Neutrophil (primary cell): ENCODE measurements around the gene CAMK1D.

Experiments used
- H3K27ac ChIP-seq: fragments of 200-600 bp; sonication (generic); 2 replicates; pipeline ENCODE4 v1.5.1; 2016; ENCODE audit warnings: mild to moderate bottlenecking, moderate library complexity
- H3K27me3 ChIP-seq: fragments of 200-600 bp; sonication (generic); 2 replicates; pipeline ENCODE4 v1.6.0; 2016; ENCODE audit warnings: mild to moderate bottlenecking
- H3K36me3 ChIP-seq: fragments of 200-600 bp; sonication (generic); 2 replicates; pipeline ENCODE4 v1.5.1; 2017
- H3K4me1 ChIP-seq, 2 experiments: fragments of 200-600 bp in 1 of 2; sonication (generic) in 1 of 2; 1 replicate in 1 of 2; 2 replicates in 1 of 2; pipeline versions ENCODE4 v1.5.1 to v1.6.1; 2013 to 2016; ENCODE audit warnings: low read depth in 1 of 2, low read length in 1 of 2, mild to moderate bottlenecking in 1 of 2, moderate library complexity in 1 of 2; ENCODE audit not compliant: control insufficient read depth in 1 of 2, insufficient read depth in 1 of 2
- H3K4me3 ChIP-seq, 2 experiments: fragments of 200-600 bp in 1 of 2; sonication (generic) in 1 of 2; 1 replicate in 1 of 2; 2 replicates in 1 of 2; pipeline ENCODE4 v1.5.1; 2013 to 2016; ENCODE audit warnings: low read depth in 1 of 2, low read length in 1 of 2, mild to moderate bottlenecking in 1 of 2, moderate library complexity in 1 of 2
- H3K9me3 ChIP-seq: fragments of 200-600 bp; sonication (generic); 2 replicates; pipeline ENCODE4 v1.5.1; 2016
- CTCF ChIP-seq: fragments of 200-600 bp; sonication (generic); IDR thresholded peaks from 2 replicates; pipeline ENCODE4 v1.5.1; 2016; ENCODE audit warnings: antibody characterized with exemption

CAMK1D gene

DNA sequence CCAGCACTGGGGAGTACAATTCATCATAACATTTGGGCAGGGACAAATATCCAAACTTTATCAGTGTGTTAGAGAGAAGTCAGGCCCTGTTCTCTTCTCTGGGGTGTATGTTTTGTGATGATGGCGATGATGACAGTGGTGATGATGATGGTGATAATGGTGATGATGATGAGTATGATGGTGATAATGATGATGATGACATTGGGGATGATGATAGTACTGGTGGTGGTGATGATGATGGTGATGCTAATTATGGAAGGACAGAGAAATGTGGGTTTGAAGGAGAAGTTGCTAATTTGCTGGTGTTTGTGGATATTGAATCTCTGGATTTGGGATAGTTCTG lies 64.0 kb downstream of the CAMK1D start:
- peaks cover 8% of the 10 kb centered on the region for H3K27me3 ChIP-seq
- no peaks in the 10 kb centered on the region for H3K4me1 ChIP-seq
- no peak overlapping the region for H3K27ac ChIP-seq
- TF ChIP-seq CTCF, result no peak
- H3K9me3 ChIP-seq, result no peaks in the 10 kb centered on the region
- no peak overlapping the region for H3K4me3 ChIP-seq
- no peaks in the 10 kb centered on the region for H3K36me3 ChIP-seq

DNA sequence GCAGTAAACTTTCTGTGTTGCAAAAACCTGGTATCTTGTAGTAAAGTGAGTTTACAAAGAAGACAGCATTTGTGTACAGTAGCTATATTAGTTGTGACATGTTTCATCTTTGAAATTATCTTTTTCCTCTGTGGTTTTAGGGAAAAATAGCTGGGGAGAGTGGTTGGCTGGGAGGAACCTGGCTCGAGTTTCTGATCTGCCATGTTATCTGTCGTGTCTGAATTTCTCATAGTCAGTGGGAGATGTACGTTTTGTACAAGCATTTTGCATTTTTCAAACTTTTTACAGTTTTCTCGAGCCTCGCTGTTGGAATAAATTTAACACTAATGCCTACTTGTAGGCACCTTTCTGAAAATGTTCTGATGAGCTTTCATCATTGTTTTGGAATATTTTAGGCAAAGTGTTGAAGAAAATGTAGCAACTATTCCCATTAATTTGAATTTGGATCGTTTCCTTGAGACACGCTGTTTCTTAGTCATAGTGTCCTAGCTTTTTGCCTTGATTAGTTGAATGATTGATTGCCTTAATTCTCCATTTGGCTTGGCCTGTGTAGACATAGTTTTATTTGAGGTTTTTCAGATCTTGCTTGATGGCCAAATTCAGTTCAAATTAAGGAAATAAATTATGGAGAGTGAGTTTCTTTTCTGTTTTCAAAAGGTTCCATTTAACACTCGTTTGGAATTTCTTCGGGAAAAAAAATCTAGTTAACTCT lies 65.1 kb downstream of the CAMK1D start:
- Histone ChIP-seq H3K4me3 (no peak overlapping the region), H3K27ac (no peak overlapping the region), H3K9me3 (no peaks in the 10 kb centered on the region), H3K27me3 (peaks cover 8% of the 10 kb centered on the region), H3K36me3 (no peaks in the 10 kb centered on the region), H3K4me1 (no peaks in the 10 kb centered on the region)
- TF ChIP-seq CTCF, result no peak

- Histone ChIP-seq H3K9me3 (no peaks in the 10 kb centered on the region), H3K27me3 (peaks cover 8% of the 10 kb centered on the region), H3K4me3 (no peak overlapping the region), H3K4me1 (no peaks in the 10 kb centered on the region), H3K27ac (no peak overlapping the region), H3K36me3 (no peaks in the 10 kb centered on the region)
- no peak for TF ChIP-seq CTCF
These were observed 67.2 kb downstream of the CAMK1D start for GRCh38 chr10:12416344-12417050.

DNA sequence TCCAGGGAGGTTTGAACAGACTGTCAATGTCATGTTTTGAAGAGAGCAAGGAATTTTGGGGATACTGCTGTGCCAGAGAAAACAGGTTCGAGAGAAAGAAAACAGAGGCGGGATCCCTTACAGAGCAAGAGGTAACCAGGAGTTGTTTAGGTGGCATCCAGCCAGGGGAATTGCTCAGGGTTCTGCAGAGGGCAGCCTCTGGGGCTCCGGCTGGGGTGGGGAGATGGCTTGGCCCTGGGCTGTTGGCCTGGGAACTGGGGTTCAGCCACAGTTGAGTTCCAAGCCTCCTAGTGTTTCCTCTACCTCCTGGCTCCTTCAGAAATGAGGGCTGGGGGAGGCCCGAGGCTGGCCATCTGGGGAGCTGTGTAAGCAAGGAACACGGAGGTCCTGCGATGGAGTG lies 68.0 kb downstream of the CAMK1D start:
- no peak overlapping the region for H3K27ac ChIP-seq
- no peaks in the 10 kb centered on the region for H3K9me3 ChIP-seq
- peaks cover 8% of the 10 kb centered on the region for H3K27me3 ChIP-seq
- TF ChIP-seq CTCF, result no peak
- H3K4me3 ChIP-seq, result no peak overlapping the region
- H3K36me3 ChIP-seq, result no peaks in the 10 kb centered on the region
- no peaks in the 10 kb centered on the region for H3K4me1 ChIP-seq

DNA sequence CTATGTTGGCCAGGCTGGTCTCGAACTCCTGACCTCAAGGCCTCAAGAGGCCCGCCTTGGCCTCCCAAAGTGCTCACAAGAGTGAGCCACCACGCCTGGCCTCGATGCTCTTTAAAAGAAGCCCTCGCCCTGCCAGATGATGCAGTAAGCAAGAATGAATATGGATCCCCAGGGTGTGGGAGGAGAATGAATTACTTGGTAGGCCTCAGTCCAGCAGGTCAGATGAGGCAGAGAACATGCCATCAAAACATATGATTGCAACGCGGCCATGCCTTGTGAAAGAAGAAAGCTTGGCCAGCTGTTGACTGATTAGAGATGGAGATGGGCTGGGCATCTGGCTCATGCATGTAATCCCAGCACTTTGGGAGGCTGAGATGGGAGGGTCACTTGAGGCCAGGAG lies 68.7 kb downstream of the CAMK1D start:
- H3K4me3 ChIP-seq, result no peak overlapping the region
- no peak overlapping the region for H3K27ac ChIP-seq
- H3K9me3 ChIP-seq, result no peaks in the 10 kb centered on the region
- no peak for TF ChIP-seq CTCF
- no peaks in the 10 kb centered on the region for H3K4me1 ChIP-seq
- no peaks in the 10 kb centered on the region for H3K36me3 ChIP-seq
- peaks cover 8% of the 10 kb centered on the region for H3K27me3 ChIP-seq
